HepG2 (cell line): ENCODE measurements around the gene FOSB. TPM values are rescaled to one million over a fixed set of nuclear protein-coding genes. Genes with fewer than 3 reads are reported as not detected.

Experiments used
- ATF5 ChIP-seq: sonication (generic); formaldehyde crosslinking; IDR thresholded peaks from 2 replicates; pipeline ENCODE4 v1.4.0; 2020; ENCODE audit warnings: mild to moderate bottlenecking, low read depth, missing genetic modification reagents
- CEBPG ChIP-seq: IDR thresholded peaks from 2 replicates; pipeline ENCODE4 v1.6.1; 2016
- GABPA ChIP-seq, 2 experiments: IDR thresholded peaks; 2 replicates each; pipeline ENCODE4 v1.6.1; 2011 to 2016; ENCODE audit warnings: low read depth in 2 of 2, low read length in 1 of 2, missing biosample characterization in 1 of 2, missing genetic modification characterization in 1 of 2
- MTA1 ChIP-seq: sonication (generic); formaldehyde crosslinking; IDR thresholded peaks from 2 replicates; pipeline ENCODE4 v1.4.0; 2020; ENCODE audit warnings: missing genetic modification reagents, mild to moderate bottlenecking, borderline replicate concordance
- MXD1 ChIP-seq: sonication (generic); formaldehyde crosslinking; IDR thresholded peaks from 2 replicates; pipeline ENCODE4 v1.4.0; 2020; ENCODE audit warnings: mild to moderate bottlenecking, missing genetic modification reagents
- MXD3 ChIP-seq: IDR thresholded peaks from 2 replicates; pipeline ENCODE4 v1.6.1; 2016; ENCODE audit warnings: mild to moderate bottlenecking, missing biosample characterization, missing genetic modification reagents
- MZF1 ChIP-seq: sonication (generic); formaldehyde crosslinking; IDR thresholded peaks from 2 replicates; pipeline ENCODE4 v1.8.1; 2023; ENCODE audit warnings: mild to moderate bottlenecking, missing genetic modification reagents, borderline replicate concordance
- RARA ChIP-seq: IDR thresholded peaks from 2 replicates; pipeline ENCODE4 v1.6.1; 2016; ENCODE audit warnings: missing genetic modification reagents, missing compliant biosample characterization
- TFAP4 ChIP-seq: sonication (generic); IDR thresholded peaks from 2 replicates; pipeline ENCODE4 v1.6.1; 2016; ENCODE audit warnings: low read depth, borderline replicate concordance
- THAP9 ChIP-seq: sonication (generic); formaldehyde crosslinking; IDR thresholded peaks from 2 replicates; pipeline ENCODE4; 2020; ENCODE audit warnings: missing genetic modification reagents, mild to moderate bottlenecking, borderline replicate concordance
- THYN1 ChIP-seq: sonication (generic); formaldehyde crosslinking; IDR thresholded peaks from 2 replicates; pipeline ENCODE4 v1.8.1; 2023; ENCODE audit warnings: low read depth, mild to moderate bottlenecking, moderate library complexity, missing genetic modification reagents, borderline replicate concordance
- TRAFD1 ChIP-seq: sonication (generic); formaldehyde crosslinking; IDR thresholded peaks from 2 replicates; pipeline ENCODE4 v1.5.1; 2020; ENCODE audit warnings: missing genetic modification reagents, mild to moderate bottlenecking, borderline replicate concordance
- ZFP41 ChIP-seq: sonication (generic); formaldehyde crosslinking; IDR thresholded peaks from 2 replicates; pipeline ENCODE4 v1.4.0; 2020; ENCODE audit warnings: mild to moderate bottlenecking, missing genetic modification reagents, borderline replicate concordance
- ZMYM2 ChIP-seq: sonication (generic); formaldehyde crosslinking; IDR thresholded peaks from 2 replicates; pipeline ENCODE4 v1.8.0; 2022; ENCODE audit warnings: mild to moderate bottlenecking, missing genetic modification reagents
- ZNF33B ChIP-seq: sonication (generic); formaldehyde crosslinking; IDR thresholded peaks from 2 replicates; pipeline ENCODE4 v1.5.1; 2020; ENCODE audit warnings: mild to moderate bottlenecking, missing genetic modification reagents
- ZNF430 ChIP-seq: sonication (generic); formaldehyde crosslinking; IDR thresholded peaks from 2 replicates; pipeline ENCODE4 v1.9.0; 2021; ENCODE audit warnings: mild to moderate bottlenecking, missing genetic modification reagents
- ZNF441 ChIP-seq: sonication (generic); formaldehyde crosslinking; IDR thresholded peaks from 2 replicates; pipeline ENCODE4 v1.7.0; 2021; ENCODE audit warnings: missing genetic modification reagents, borderline replicate concordance
- ZNF530 ChIP-seq: sonication (generic); formaldehyde crosslinking; IDR thresholded peaks from 2 replicates; pipeline ENCODE4 v1.5.0; 2020; ENCODE audit warnings: low read depth, mild to moderate bottlenecking, missing genetic modification reagents
- ZNF562 ChIP-seq: sonication (generic); formaldehyde crosslinking; IDR thresholded peaks from 2 replicates; pipeline ENCODE4 v1.8.0; 2022; ENCODE audit warnings: missing genetic modification reagents, borderline replicate concordance
- ZNF644 ChIP-seq: IDR thresholded peaks from 2 replicates; pipeline ENCODE4 v1.6.1; 2016; ENCODE audit warnings: low read depth
- ZNF746 ChIP-seq: sonication (generic); formaldehyde crosslinking; IDR thresholded peaks from 2 replicates; pipeline ENCODE4 v1.8.0; 2022; ENCODE audit warnings: mild to moderate bottlenecking, missing genetic modification reagents
- ZNF775 ChIP-seq: sonication (generic); formaldehyde crosslinking; IDR thresholded peaks from 2 replicates; pipeline ENCODE4 v1.4.0; 2020; ENCODE audit warnings: missing genetic modification reagents, mild to moderate bottlenecking, moderate library complexity, borderline replicate concordance
- polyA plus RNA-seq, 8 experiments: library from polyadenylated mRNA; depleted of rRNA in 3 of 8; stranded (reverse) in 7 of 8; unstranded in 1 of 8; fragments of >200 nt; fragmentation: Illumina TruSeq in 4 of 8; extraction: Trizol in 4 of 8; gene quantifications; 2 replicates each; pipeline versions ENCODE4 v1.2.1 to v1.2.3, GENCODE V29; 2011 to 2016; ENCODE audit warnings: low read depth in 4 of 8, missing spikeins in 1 of 8, mixed read lengths in 1 of 8; ENCODE audit not compliant: insufficient read depth in 1 of 8
- total RNA-seq, 5 experiments: library from RNA; depleted of rRNA; stranded (reverse); fragments of >200 nt; fragmentation: Illumina TruSeq; extraction: Trizol; gene quantifications; 2 replicates each; pipeline ENCODE4 v1.2.3, GENCODE V29; 2016; ENCODE audit warnings: low read depth in 1 of 5

FOSB gene
- total and polyA plus RNA-seq, 2 of the 13 experiments (the other 11 are each of a cell fraction or from before 2014, with no cell fraction given) = 2.8 to 6.0 TPM

GRCh38 chr19:45423589-45424190, 44.1 kb upstream of the FOSB start, which contains the start of gene ERCC1 (continued):
- TF ChIP-seq ZNF430 (CRISPR knock-in tag) (peak; percentile 68; the same call in 1 of the 2 replicates), RARA (CRISPR knock-in tag) (no peak), ZNF775 (CRISPR knock-in tag) (no peak), ATF5 (CRISPR knock-in tag) (0 out of 2 replicates have a peak, but pooled peaks have one; percentile 42), THYN1 (no peak), TFAP4 (peak; percentile 76; the same call in 1 of the 2 replicates), THAP9 (CRISPR knock-in tag) (peak; percentile 95; the same call in 1 of the 2 replicates), ZNF441 (CRISPR knock-in tag) (peak; percentile 51; the same call in 1 of the 2 replicates), MXD1 (peak; percentile 82; the same call in 1 of the 2 replicates), MXD3 (0 out of 2 replicates have a peak, but pooled peaks have one; percentile 79), CEBPG (CRISPR knock-in tag) (peak; percentile 38), ZNF746 (CRISPR knock-in tag) (peak; percentile 72), TRAFD1 (CRISPR knock-in tag) (no peak), ZNF562 (CRISPR knock-in tag) (no peak), ZNF530 (CRISPR knock-in tag) (no peak), ZNF644 (peak; percentile 51; the same call in 1 of the 2 replicates), GABPA (IDR thresholded peaks at IDR 0.05; ENCODE audit: low read depth, low read length) (peak; percentile 77), GABPA (CRISPR knock-in tag; IDR thresholded peaks at IDR 0.05; ENCODE audit: low read depth) (peak; percentile 95), ZMYM2 (CRISPR knock-in tag) (peak; percentile 10), MZF1 (CRISPR knock-in tag) (no peak), ZFP41 (peak; percentile 67; the same call in 1 of the 2 replicates), ZNF33B (CRISPR knock-in tag) (no peak), MTA1 (CRISPR knock-in tag) (peak; percentile 81; the same call in 1 of the 2 replicates)
